Uterus (tissue), 4 donors: ENCODE results near the gene DROSHA. TPM values are rescaled to one million over a fixed set of nuclear protein-coding genes. Genes with fewer than 3 reads are reported as not detected.

ENCODE experiments used
- DNase-seq, 2 donors: peaks; one replicate each; pipeline ENCODE4 v3.0.0-alpha.2; 2019 to 2020
- H3K27ac ChIP-seq, 2 donors: fragments of 200-600 bp; sonication (generic); 1 replicate in 1 of 2; 2 replicates in 1 of 2; pipeline ENCODE4 v1.5.1; 2016 to 2018
- H3K27me3 ChIP-seq, 2 donors: fragments of 200-600 bp; sonication (generic); one replicate each; pipeline ENCODE4 v1.5.1; 2018 to 2019; ENCODE audit warnings: control low read depth in 1 of 2
- H3K36me3 ChIP-seq, 2 donors: fragments of 200-600 bp; sonication (generic); one replicate each; pipeline ENCODE4 v1.5.1; 2019; ENCODE audit warnings: control low read depth in 1 of 2
- H3K4me1 ChIP-seq, 2 donors: fragments of 200-600 bp; sonication (generic); one replicate each; pipeline ENCODE4 v1.5.1; 2018 to 2019; ENCODE audit warnings: control low read depth in 1 of 2
- H3K4me3 ChIP-seq, 2 donors: fragments of 200-600 bp; sonication (generic); 1 replicate in 1 of 2; 2 replicates in 1 of 2; pipeline ENCODE4 v1.5.1; 2018 to 2019; ENCODE audit warnings: mild to moderate bottlenecking in 1 of 2
- H3K9me3 ChIP-seq, 2 donors: fragments of 200-600 bp; sonication (generic); one replicate each; pipeline ENCODE4 v1.5.1; 2019; ENCODE audit warnings: control low read depth in 1 of 2
- CTCF ChIP-seq, 4 experiments: fragments of 200-600 bp in 2 of 4; fragments of 450-650 bp in 2 of 4; sonication (generic) in 2 of 4; IDR thresholded peaks; one replicate each; pipeline ENCODE4 v1.5.1; 2016 to 2019; ENCODE audit warnings: antibody characterized with exemption in 4 of 4, mild to moderate bottlenecking in 2 of 4, moderate library complexity in 1 of 4
- POLR2A ChIP-seq, 2 donors: fragments of 450-650 bp; IDR thresholded peaks; one replicate each; pipeline ENCODE4 v1.6.1; 2016; ENCODE audit warnings: antibody characterized with exemption in 2 of 2, mild to moderate bottlenecking in 1 of 2, moderate library complexity in 1 of 2
- intact Hi-C: fragments of 100-400 bp; cut with DNase I; formaldehyde crosslinking; loops from one replicate; pipeline ENCODE4 v1.15.1; 2023; ENCODE audit warnings: low total_unique reads
- total RNA-seq, 4 donors: library from RNA; depleted of rRNA in 3 of 4; stranded (reverse); fragments of >200 nt in 3 of 4; gene quantifications; one replicate each; pipeline versions ENCODE4 v1.1.0 to v1.2.4, GENCODE V29; 2014 to 2023
- donor health status: DM: yes; HTN: yes; CAD: no.

DROSHA gene
- total RNA-seq, 4 donors from 2014 or later: 17.2 to 82.1 (median 40.5) TPM

GRCh38 chr5:31469886-31470285, 62.0 kb downstream of the DROSHA start:
- H3K9me3 ChIP-seq: no peaks in the 10 kb centered on the region
- H3K27ac ChIP-seq: no peak overlapping the region
- H3K4me3 ChIP-seq: no peak overlapping the region
- no peaks in the 10 kb centered on the region for H3K4me1 ChIP-seq
- H3K36me3 ChIP-seq: no peaks in the 10 kb centered on the region
- TF ChIP-seq POLR2A (IDR thresholded peaks at IDR 0.05) (no peak), CTCF (IDR thresholded peaks at IDR 0.05) (no peak)
- no peaks in the 10 kb centered on the region for H3K27me3 ChIP-seq
- intact Hi-C loops: no loop called here
- DNase-seq: no peak

DNA sequence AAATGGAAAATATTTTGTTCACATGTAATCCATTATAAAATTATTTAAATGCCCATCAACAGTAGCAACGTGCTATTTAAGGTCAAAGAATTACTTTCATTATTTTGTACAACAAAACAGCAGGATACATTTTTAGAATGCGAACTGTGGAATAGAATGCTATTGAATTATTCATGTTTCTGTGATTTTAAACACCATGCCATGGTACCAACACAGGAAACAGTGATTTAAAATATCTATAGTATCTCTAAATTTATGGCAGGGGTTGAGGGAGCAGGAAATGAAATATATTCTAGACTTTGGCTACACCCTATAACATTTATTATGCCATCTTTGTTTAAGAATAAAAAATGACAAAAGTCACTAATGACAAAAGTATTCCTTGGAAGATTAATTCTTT, 62.4 kb downstream of the DROSHA start:
- no peak overlapping the region for H3K4me3 ChIP-seq
- H3K27ac ChIP-seq: no peak overlapping the region
- no peaks in the 10 kb centered on the region for H3K9me3 ChIP-seq
- no peaks in the 10 kb centered on the region for H3K36me3 ChIP-seq
- TF ChIP-seq POLR2A (IDR thresholded peaks at IDR 0.05) (no peak), CTCF (IDR thresholded peaks at IDR 0.05) (no peak)
- intact Hi-C loops: no loop called here
- no peak for DNase-seq
- no peaks in the 10 kb centered on the region for H3K27me3 ChIP-seq
- H3K4me1 ChIP-seq: no peaks in the 10 kb centered on the region

GRCh38 chr5:31465291-31465690, 66.6 kb downstream of the DROSHA start:
- no peak overlapping the region for H3K4me3 ChIP-seq
- no peak for DNase-seq
- H3K27me3 ChIP-seq: no peaks in the 10 kb centered on the region
- H3K9me3 ChIP-seq: no peaks in the 10 kb centered on the region
- no peak for TF ChIP-seq CTCF (IDR thresholded peaks at IDR 0.05)
- TF ChIP-seq POLR2A (IDR thresholded peaks at IDR 0.05): no peak
- H3K4me1 ChIP-seq: no peaks in the 10 kb centered on the region
- H3K36me3 ChIP-seq: no peaks in the 10 kb centered on the region
- no peak overlapping the region for H3K27ac ChIP-seq
- intact Hi-C loops: no loop called here

DNA sequence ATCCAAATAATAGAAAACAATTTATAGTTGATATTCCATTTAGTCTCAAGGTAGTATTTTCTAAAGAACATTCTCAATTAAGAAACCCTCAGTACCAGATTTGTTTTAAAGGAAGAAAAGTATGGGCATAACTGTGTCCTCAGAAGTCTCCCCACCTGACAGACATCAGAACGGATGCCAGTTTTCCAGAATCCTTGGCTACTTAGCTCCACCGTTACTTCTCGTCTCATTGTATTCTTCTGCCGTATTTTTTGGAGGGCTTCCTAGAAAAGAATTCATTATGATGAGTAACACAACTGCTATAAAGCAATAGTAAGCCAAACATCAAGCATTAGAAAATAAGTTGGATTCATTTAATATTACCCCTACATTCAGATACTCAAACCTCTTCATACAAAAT, 67.8 kb downstream of the DROSHA start:
- no peak for DNase-seq
- Histone ChIP-seq H3K36me3 (no peaks in the 10 kb centered on the region), H3K27ac (no peak overlapping the region), H3K4me3 (no peak overlapping the region), H3K27me3 (no peaks in the 10 kb centered on the region), H3K4me1 (no peaks in the 10 kb centered on the region), H3K9me3 (no peaks in the 10 kb centered on the region)
- TF ChIP-seq CTCF (IDR thresholded peaks at IDR 0.05): no peak
- TF ChIP-seq POLR2A (IDR thresholded peaks at IDR 0.05): no peak
- intact Hi-C loops: no loop called here

GRCh38 chr5:31463351-31463750, 68.5 kb downstream of the DROSHA start:
- Histone ChIP-seq H3K27me3 (no peaks in the 10 kb centered on the region), H3K9me3 (no peaks in the 10 kb centered on the region), H3K4me3 (no peak overlapping the region), H3K4me1 (no peaks in the 10 kb centered on the region), H3K27ac (no peak overlapping the region), H3K36me3 (no peaks in the 10 kb centered on the region)
- no peak for DNase-seq
- intact Hi-C loops: no loop called here
- TF ChIP-seq POLR2A (IDR thresholded peaks at IDR 0.05) (no peak), CTCF (IDR thresholded peaks at IDR 0.05) (no peak)
